Activated CD4-positive, alpha-beta memory T cell treated with anti-CD3 and anti-CD28 coated beads, Interleukin-2, amount 10 ng/mL, durations not matched to agents 7 days and 5 days (primary cell): ENCODE measurements around the gene CDK3. TPM values are rescaled to one million over a fixed set of nuclear protein-coding genes. Genes with fewer than 3 reads are reported as not detected.

Source experiments
- CTCF ChIA-PET: fragments of 350-600 bp; sonication (Branson Sonifier 250); formaldehyde crosslinking; loops from one replicate; lab custom pipeline; 2021; ENCODE audit warnings: antibody characterized with exemption, inconsistent platforms; lab: Charles Lee
- POLR2A ChIA-PET: fragments of 350-600 bp; sonication (Branson Sonifier 250); formaldehyde crosslinking; loops from one replicate; lab custom pipeline; 2021; ENCODE audit warnings: antibody characterized with exemption; lab: Charles Lee
- DNase-seq: peaks from one replicate; pipeline ENCODE4 v3.0.0-alpha.2; 2020
- H3K27ac Mint-ChIP-seq: one replicate; pipeline ENCODE4 v1.8.0; 2021; ENCODE audit warnings: mild to moderate bottlenecking, mixed read lengths
- H3K27me3 Mint-ChIP-seq: one replicate; pipeline ENCODE4 v1.8.0; 2021; ENCODE audit warnings: mixed read lengths
- H3K36me3 Mint-ChIP-seq: one replicate; pipeline ENCODE4 v1.8.0; 2021; ENCODE audit warnings: low read depth, mixed read lengths
- H3K4me1 Mint-ChIP-seq: one replicate; pipeline ENCODE4 v1.8.0; 2021; ENCODE audit warnings: mixed read lengths
- H3K4me3 Mint-ChIP-seq: one replicate; pipeline ENCODE4 v1.8.0; 2021; ENCODE audit warnings: mild to moderate bottlenecking, mixed read lengths
- H3K9me3 Mint-ChIP-seq: one replicate; pipeline ENCODE4 v1.8.0; 2021; ENCODE audit warnings: mixed read lengths
- total RNA-seq, 2 experiments: library from RNA; stranded (reverse); gene quantifications; one replicate each; pipeline ENCODE4 v1.2.3, GENCODE V29; 2021

CDK3 gene
- total RNA-seq, 2 experiments from 2014 or later: 5.2 to 5.6 TPM

DNA sequence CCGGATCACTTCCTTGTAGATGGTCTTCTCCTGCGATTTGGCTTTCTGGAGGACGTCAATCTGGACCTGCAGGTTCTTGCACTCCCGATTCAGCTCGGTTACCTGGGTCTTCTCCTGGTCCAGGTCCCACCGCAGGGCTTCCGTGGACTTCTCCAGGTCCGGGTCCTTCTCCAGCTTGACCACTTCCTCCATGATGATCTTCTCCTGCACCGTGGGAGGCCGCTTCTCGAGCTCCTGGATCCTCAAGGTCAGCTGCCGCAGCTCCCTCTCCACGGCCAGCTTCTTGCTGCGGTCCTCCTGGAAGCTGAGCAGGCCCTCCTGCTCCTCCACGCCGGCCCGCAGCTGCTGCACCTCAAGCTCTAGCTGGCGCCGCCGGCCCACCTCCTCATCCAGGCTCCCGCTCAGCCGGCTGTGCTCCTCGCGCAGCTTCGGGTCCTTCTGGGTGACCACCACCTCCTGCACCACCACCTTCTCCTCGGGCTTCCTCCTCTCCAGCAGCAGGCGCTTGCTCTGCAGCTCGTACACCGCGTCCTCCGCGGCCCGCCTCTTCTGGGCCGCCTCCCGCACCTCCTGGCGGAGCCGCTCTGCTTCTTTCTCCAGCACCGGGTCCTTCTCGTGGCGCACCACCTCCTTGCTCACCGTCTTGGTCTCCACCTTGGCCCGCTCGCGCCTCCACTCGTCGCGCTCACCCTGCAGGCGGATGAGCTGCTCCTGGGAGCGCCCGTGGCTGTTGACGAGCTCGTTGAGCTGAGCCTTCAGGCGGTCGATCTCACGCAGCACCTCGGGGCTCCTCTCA is 8.2 kb downstream of the CDK3 start:
- no peaks in the 10 kb centered on the region for H3K36me3 Mint-ChIP-seq
- no peaks in the 10 kb centered on the region for H3K27me3 Mint-ChIP-seq
- no peaks in the 10 kb centered on the region for H3K9me3 Mint-ChIP-seq
- ChIA-PET CTCF (interaction anchor here (1.7 to 14.7 kb wide), 3 partner anchors 8 to 104 kb away, joined by 4 to 169 read pairs (median 9); partner anchors contain the start of genes ACOX1, CDK3, MRPL38 and TEN1), POLR2A (interaction anchor here (1.1 to 1.7 kb wide), 2 partner anchors 100 to 234 kb away, joined by 3 read pairs; no protein-coding TSS in a partner anchor)
- H3K27ac Mint-ChIP-seq: no peak overlapping the region
- H3K4me3 Mint-ChIP-seq: no peak overlapping the region
- peaks cover 6% of the 10 kb centered on the region for H3K4me1 Mint-ChIP-seq
- DNase-seq: no peak

DNA sequence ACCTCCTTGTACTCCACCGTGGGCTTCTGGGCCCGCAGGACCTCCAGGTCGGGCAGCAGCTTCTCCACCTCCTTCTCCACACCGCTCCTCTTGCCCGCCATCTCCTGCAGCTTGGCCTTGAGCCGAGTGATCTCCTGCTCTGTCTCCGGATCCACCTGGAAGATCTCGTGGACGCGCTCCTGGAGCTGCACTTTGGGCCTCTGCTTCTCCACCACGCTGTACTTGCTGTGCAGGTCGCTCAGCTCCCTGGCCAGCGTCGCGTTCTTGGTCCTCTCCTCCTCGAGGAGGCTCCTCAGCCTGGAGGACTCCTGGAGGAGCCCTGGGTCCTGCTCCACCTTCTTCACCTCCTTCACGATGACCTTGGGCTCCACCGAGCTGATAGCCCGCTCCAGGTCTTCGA is 8.8 kb downstream of the CDK3 start:
- Mint-ChIP-seq H3K9me3 (no peaks in the 10 kb centered on the region), H3K27me3 (no peaks in the 10 kb centered on the region), H3K4me1 (peaks cover 7% of the 10 kb centered on the region), H3K27ac (no peak overlapping the region), H3K4me3 (no peak overlapping the region), H3K36me3 (no peaks in the 10 kb centered on the region)
- ChIA-PET POLR2A (interaction anchor here (1.7 kb wide), 1 partner anchor 234 kb away, joined by 3 read pairs; no protein-coding TSS in a partner anchor), CTCF (interaction anchor here (1.3 to 14.7 kb wide), 2 partner anchors 9 to 104 kb away, joined by 3 to 169 read pairs; partner anchors contain the start of gene CDK3)
- DNase-seq: no peak

DNA sequence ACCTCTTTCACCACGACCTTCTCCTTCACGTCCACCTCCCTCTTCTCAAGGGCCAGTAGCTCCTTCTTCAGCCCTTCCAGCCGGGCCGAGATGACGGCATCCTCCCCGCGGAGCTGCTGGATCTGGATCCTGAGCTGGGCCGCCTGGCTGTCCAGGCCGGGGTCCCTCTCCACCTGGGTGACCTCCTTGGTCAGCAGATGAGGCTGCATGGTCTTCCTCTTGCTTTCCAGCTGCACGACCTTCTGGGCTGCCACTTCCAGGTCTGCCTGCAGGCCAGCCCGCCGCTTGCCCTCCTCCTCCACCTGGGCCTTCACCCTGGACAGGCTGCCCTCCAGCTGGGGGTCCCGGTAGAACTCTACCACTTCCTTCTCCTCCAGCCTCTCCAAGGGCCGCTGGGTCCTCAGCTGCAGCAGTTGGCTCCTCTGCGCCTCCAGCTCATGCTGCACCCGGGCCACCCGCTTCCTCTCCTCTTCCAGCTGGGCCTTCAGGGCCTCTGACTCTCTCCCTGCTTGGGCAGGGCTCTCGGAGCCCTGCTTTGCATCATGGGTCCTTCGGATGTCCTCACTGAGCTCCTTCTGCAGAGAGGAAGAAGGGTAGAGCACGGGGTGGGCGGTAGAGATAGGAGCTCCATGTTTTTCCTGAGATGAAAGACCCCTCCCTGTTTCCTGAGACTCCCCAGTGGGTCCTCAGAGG is 9.5 kb downstream of the CDK3 start:
- Mint-ChIP-seq H3K27me3 (no peaks in the 10 kb centered on the region), H3K36me3 (no peaks in the 10 kb centered on the region), H3K4me1 (peaks cover 7% of the 10 kb centered on the region), H3K4me3 (no peak overlapping the region), H3K27ac (no peak overlapping the region), H3K9me3 (no peaks in the 10 kb centered on the region)
- CTCF ChIA-PET: interaction anchor here (0.7 to 14.7 kb wide), 4 partner anchors 9 to 269 kb away, joined by 3 to 169 read pairs (median 5); partner anchors contain the start of gene CDK3
- POLR2A ChIA-PET: interaction anchor here (0.6 to 1.7 kb wide), 2 partner anchors 114 to 235 kb away, joined by 3 read pairs; no protein-coding TSS in a partner anchor
- no peak for DNase-seq

DNA sequence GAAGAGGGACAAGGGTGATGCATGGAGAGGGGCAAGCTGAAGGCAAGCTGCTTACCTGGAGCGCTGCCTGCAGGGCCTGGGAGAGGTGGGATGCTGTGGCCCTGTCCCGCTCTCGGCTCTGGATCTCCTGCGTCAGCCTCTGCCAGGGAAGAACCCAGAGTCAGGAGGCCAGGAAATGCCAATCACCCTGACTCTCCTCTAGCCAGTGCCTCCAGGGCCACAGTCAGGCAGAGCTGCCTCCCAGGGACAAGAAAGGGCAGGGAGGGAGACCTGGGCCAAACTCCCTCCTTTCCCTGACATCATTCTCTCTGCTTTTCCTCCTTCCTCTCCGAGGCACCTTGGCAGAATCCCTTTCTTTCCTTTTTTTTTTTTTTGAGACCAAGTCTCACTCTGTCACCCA is 11.3 kb downstream of the CDK3 start:
- ChIA-PET POLR2A (no interaction called here), CTCF (interaction anchor here (0.6 to 14.7 kb wide), 5 partner anchors 11 to 386 kb away, joined by 3 to 169 read pairs (median 4); partner anchors contain the start of genes CDK3 and SPHK1)
- Mint-ChIP-seq H3K4me3 (no peak overlapping the region), H3K4me1 (peaks cover 2% of the 10 kb centered on the region), H3K36me3 (no peaks in the 10 kb centered on the region), H3K27ac (no peak overlapping the region), H3K27me3 (peaks cover 3% of the 10 kb centered on the region), H3K9me3 (no peaks in the 10 kb centered on the region)
- DNase-seq: no peak

DNA sequence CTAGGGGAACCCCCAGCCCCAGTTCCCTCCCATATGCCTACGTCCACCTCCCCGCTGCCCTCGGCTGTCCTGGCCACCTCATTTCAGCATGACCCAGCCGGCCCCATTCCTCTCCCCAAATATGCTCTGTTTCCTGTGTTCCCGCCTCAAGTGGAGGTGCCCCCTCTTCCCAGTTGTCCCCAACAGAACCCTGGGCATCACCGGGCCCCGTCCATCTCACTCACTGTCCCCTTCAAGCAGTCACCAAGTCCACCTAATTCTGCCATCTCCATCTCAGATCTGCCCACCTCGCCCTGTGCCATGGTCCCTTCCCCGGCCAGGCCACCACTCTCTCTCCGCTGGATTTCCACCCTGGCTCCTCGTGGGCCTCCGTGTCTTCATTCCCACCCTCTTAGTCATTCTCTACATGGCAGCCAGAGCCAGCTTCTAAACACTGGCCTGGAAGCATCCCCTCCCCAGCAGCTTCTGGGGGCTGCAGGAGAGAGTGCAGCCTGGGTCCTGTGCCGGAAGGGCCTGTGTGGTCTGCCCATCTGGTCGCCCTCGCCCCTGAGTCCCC is 12.8 kb downstream of the CDK3 start:
- Mint-ChIP-seq H3K4me1 (peaks cover 2% of the 10 kb centered on the region), H3K27me3 (peaks cover 3% of the 10 kb centered on the region), H3K4me3 (no peak overlapping the region), H3K27ac (no peak overlapping the region), H3K36me3 (no peaks in the 10 kb centered on the region), H3K9me3 (no peaks in the 10 kb centered on the region)
- DNase-seq: no peak
- POLR2A ChIA-PET: interaction anchor here (1.3 kb wide), 1 partner anchor 117 kb away, joined by 3 read pairs; the partner anchor contains the start of gene TRIM65
- CTCF ChIA-PET: interaction anchor here (0.8 to 14.7 kb wide), 41 partner anchors 11 to 488 kb away, joined by 3 to 169 read pairs (median 4); partner anchors contain the start of genes CDK3, EXOC7, FBF1 and MRPL38

DNA sequence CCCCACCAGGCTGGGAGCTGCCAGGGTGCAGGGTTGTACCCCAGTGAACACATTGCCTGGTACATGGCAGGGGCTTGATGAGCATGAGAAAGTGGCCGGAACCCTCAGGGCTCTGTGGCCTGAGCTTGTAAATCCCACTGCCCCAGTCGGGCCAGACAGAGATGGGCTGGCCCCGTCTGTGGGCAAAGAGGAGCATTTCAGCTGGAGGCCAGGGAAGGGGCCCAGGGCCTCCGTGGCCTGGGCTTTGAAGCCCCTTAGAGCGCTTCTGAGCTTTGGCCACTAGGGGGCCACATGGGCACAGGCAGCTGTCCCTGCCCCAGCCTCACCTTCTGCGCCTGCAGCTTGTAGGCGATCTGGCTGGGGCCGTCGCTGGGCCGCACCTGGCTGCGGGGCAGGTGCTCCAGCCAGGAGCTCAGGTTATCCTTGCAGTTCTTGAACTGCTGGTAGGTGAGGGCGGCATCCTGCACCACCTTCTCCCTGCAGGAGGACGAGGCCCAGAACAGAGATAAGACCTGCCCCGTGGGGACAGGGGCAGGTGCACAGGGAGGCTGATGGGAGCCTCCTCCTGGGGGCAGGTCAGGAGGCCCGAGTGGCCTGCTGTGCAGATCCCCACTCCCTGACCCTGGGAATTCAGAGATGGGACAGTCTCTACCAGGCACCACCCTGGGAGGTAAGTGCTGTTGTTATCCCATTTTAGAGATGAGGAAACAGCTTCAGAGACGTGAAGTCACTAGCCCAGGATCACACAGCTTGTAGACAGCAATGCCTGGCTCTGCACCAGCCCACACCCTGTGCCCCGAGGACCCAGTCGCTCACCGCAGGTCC is 13.7 kb downstream of the CDK3 start:
- no peak overlapping the region for H3K4me3 Mint-ChIP-seq
- no peak overlapping the region for H3K27ac Mint-ChIP-seq
- DNase-seq: peak; percentile 80

DNA sequence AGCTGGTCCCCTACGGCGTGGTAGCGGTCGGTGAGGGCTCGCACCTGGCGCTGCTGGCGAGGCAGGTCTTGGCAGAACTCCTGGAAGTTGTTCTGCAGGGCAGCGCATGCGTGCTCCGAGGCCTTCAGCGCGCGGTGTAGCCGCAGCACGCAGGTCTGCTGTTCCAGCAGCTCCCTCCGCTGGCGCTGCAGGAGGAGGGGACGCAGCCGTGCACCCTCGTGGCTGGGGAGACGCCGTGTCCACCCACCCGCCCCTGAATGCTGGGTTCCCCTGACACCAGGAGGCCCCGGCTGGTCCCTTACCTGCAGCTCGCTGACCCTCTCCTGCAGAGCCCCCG is 14.2 kb downstream of the CDK3 start:
- DNase-seq: no peak
- no peak overlapping the region for H3K4me3 Mint-ChIP-seq
- POLR2A ChIA-PET: interaction anchor here (1.1 kb wide), 1 partner anchor 109 kb away, joined by 3 read pairs; no protein-coding TSS in a partner anchor
- H3K4me1 Mint-ChIP-seq: peaks cover 2% of the 10 kb centered on the region
- H3K9me3 Mint-ChIP-seq: no peaks in the 10 kb centered on the region
- H3K36me3 Mint-ChIP-seq: no peaks in the 10 kb centered on the region
- no peak overlapping the region for H3K27ac Mint-ChIP-seq
- H3K27me3 Mint-ChIP-seq: peaks cover 3% of the 10 kb centered on the region
- CTCF ChIA-PET: interaction anchor here (0.6 to 14.7 kb wide), 34 partner anchors 10 to 370 kb away, joined by 3 to 169 read pairs (median 4); partner anchors contain the start of genes CDK3, EXOC7, FBF1 and MRPL38

More for the DNA sequence above, 13.7 kb downstream of the CDK3 start:
- no peaks in the 10 kb centered on the region for H3K9me3 Mint-ChIP-seq
- no peaks in the 10 kb centered on the region for H3K36me3 Mint-ChIP-seq
- peaks cover 2% of the 10 kb centered on the region for H3K4me1 Mint-ChIP-seq
- POLR2A ChIA-PET: interaction anchor here (1.1 to 1.3 kb wide), 2 partner anchors 109 to 118 kb away, joined by 3 read pairs; partner anchors contain the start of gene TRIM65
- peaks cover 3% of the 10 kb centered on the region for H3K27me3 Mint-ChIP-seq
- CTCF ChIA-PET: interaction anchor here (0.5 to 14.7 kb wide), 52 partner anchors 10 to 695 kb away, joined by 3 to 169 read pairs (median 4); partner anchors contain the start of genes CDK3, EXOC7, FBF1 and MRPL38

DNA sequence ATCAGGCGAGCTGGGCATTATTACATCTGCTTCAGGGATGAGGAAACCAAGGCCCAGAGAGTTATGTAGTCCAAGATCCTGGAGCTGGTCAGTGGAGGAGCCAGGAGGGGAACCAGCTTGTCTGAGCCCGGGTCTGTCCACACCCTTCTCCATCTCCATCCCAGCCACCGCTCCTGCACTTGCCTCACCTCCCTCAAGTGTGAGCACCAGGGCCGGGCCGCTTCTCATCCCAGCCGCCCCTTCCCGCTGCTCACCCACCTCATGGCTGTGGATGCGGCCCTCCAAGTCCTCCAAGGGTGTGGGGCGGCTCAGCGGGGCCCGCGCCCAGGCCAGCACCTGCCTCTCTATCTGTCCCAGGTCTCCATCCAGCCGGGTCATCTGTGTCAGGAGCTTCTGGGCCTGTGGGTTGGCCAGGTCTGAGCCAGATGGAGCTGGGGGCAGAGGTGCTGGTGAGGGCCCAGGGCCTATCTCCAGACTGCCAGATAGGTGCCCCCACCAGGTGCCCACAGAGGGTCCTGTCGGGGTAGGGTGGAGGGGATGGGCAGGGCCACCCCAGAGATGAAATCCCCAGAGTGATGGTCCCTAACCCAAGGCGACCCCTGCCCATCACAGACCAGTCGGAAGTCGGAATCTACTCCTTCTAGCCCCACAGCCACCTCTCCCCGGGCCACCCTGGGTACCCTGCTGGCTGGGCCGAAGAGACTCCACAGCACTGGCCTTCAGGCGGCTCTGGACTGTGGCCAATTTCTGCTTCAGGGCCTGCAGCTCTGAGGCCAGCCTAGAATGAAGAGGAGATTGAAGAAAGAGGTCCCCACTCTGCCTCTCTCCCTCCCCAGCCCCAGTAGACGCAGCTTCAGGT is 17.1 kb downstream of the CDK3 start:
- no peaks in the 10 kb centered on the region for H3K9me3 Mint-ChIP-seq
- H3K27me3 Mint-ChIP-seq: peaks cover 3% of the 10 kb centered on the region
- no peak for DNase-seq
- ChIA-PET CTCF (interaction anchor here (0.6 to 14.7 kb wide), 3 partner anchors 17 to 104 kb away, joined by 3 to 169 read pairs (median 5); partner anchors contain the start of genes CDK3 and EXOC7), POLR2A (no interaction called here)
- no peaks in the 10 kb centered on the region for H3K36me3 Mint-ChIP-seq
- peaks cover 2% of the 10 kb centered on the region for H3K4me1 Mint-ChIP-seq
- no peak overlapping the region for H3K4me3 Mint-ChIP-seq
- no peak overlapping the region for H3K27ac Mint-ChIP-seq

DNA sequence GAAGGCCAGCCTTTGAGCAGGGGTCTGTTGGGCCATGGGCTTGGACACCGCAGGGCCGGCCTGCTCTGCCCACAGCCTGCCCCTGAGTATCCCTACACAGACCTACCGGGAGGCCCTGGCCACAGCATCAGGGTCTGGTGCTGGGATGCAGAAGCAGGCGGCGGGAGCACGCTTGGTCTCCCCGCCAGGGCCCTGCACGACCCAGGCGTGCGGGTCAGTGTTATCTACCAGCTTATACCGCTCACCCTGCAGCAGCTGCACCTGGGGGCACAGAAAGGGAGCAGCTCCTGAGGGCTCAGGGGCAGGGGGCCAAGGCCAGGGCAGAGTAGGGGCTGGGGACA is 17.7 kb downstream of the CDK3 start:
- peaks cover 2% of the 10 kb centered on the region for H3K4me1 Mint-ChIP-seq
- no peak overlapping the region for H3K4me3 Mint-ChIP-seq
- peaks cover 3% of the 10 kb centered on the region for H3K27me3 Mint-ChIP-seq
- no peaks in the 10 kb centered on the region for H3K9me3 Mint-ChIP-seq
- H3K36me3 Mint-ChIP-seq: no peaks in the 10 kb centered on the region
- ChIA-PET POLR2A (no interaction called here), CTCF (interaction anchor here (0.6 to 14.7 kb wide), 2 partner anchors 18 to 85 kb away, joined by 5 to 169 read pairs; partner anchors contain the start of genes CDK3 and EXOC7)
- no peak for DNase-seq
- H3K27ac Mint-ChIP-seq: no peak overlapping the region

DNA sequence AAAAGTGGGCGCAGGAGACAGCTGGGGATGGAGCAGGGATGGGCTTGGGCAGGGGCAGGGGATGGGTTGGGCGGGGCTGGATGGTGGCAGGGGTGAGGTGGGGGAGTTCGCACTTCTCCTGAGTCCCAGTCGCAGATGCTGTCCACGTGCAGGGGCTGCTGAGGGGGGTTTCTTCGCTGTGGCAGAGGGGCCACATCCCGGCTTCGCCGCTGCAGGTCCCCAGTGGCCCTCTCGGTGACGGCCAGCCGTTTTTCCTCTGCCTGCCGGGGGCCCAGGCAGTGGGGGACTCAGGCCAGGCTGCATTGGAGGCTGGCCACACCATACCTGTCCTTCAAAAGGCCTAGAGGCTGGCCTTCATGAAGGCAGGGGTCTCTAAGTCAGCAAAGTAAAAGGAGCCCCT is 18.1 kb downstream of the CDK3 start:
- H3K9me3 Mint-ChIP-seq: no peaks in the 10 kb centered on the region
- no peaks in the 10 kb centered on the region for H3K36me3 Mint-ChIP-seq
- ChIA-PET POLR2A (interaction anchor here (1.6 kb wide), 1 partner anchor 11 kb away, joined by 4 read pairs; no protein-coding TSS in a partner anchor), CTCF (interaction anchor here (14.7 kb wide), 1 partner anchor 18 kb away, joined by 169 read pairs; the partner anchor contains the start of gene CDK3)
- no peak overlapping the region for H3K4me3 Mint-ChIP-seq
- peaks cover 2% of the 10 kb centered on the region for H3K4me1 Mint-ChIP-seq
- DNase-seq: no peak
- peaks cover 3% of the 10 kb centered on the region for H3K27me3 Mint-ChIP-seq
- no peak overlapping the region for H3K27ac Mint-ChIP-seq
